Fibroblast of lung (primary cell): Measurements from ENCODE around the gene SPEF2. TPM values are rescaled to one million over a fixed set of nuclear protein-coding genes. Genes with fewer than 3 reads are reported as not detected.

Experiments
- DNase-seq, 2 donors: peaks; one replicate each; pipeline versions ENCODE4 v3.0.0 to v3.0.0-alpha.2; 2010; ENCODE audit warnings: low read depth in 2 of 2
- H2AFZ ChIP-seq: 2 replicates; pipeline ENCODE4 v1.5.1; 2012; ENCODE audit warnings: low read length, control low read depth, inconsistent platforms
- H3K27ac ChIP-seq: 2 replicates; pipeline ENCODE4 v1.5.1; 2011; ENCODE audit warnings: low read length, control low read depth; ENCODE audit not compliant: insufficient read depth
- H3K27me3 ChIP-seq: 2 replicates; pipeline ENCODE4 v1.5.1; 2011; ENCODE audit warnings: mild to moderate bottlenecking, low read length; ENCODE audit not compliant: control insufficient read depth, insufficient read depth
- H3K36me3 ChIP-seq: 2 replicates; pipeline ENCODE4 v1.5.1; 2011; ENCODE audit warnings: low read length; ENCODE audit not compliant: control insufficient read depth, insufficient read depth
- H3K4me1 ChIP-seq: 2 replicates; pipeline ENCODE4 v1.5.1; 2011; ENCODE audit warnings: low read length; ENCODE audit not compliant: control insufficient read depth, insufficient read depth; ENCODE audit errors: extremely low read depth
- H3K4me2 ChIP-seq: 2 replicates; pipeline ENCODE4 v1.5.1; 2011; ENCODE audit warnings: low read length, control low read depth; ENCODE audit not compliant: insufficient read depth; ENCODE audit errors: extremely low read depth
- H3K4me3 ChIP-seq, 4 experiments: fragments of 200-600 bp in 1 of 4; sonication (generic) in 1 of 4; replicated peaks in 1 of 4; 2 replicates each; pipeline ENCODE4 v1.5.1; 2011 to 2016; ENCODE audit warnings: low read length in 4 of 4, low read depth in 3 of 4, mild to moderate bottlenecking in 3 of 4, control low read depth in 2 of 4, inconsistent platforms in 1 of 4, mixed read lengths in 1 of 4; ENCODE audit not compliant: insufficient read depth in 1 of 4; ENCODE audit errors: control extremely low read depth in 1 of 4
- H3K79me2 ChIP-seq: 2 replicates; pipeline ENCODE4 v1.5.1; 2012; ENCODE audit warnings: mild to moderate bottlenecking, low read length, inconsistent platforms; ENCODE audit not compliant: control insufficient read depth, insufficient read depth
- H3K9ac ChIP-seq: 2 replicates; pipeline ENCODE4 v1.5.1; 2011; ENCODE audit warnings: mild to moderate bottlenecking, low read length, control low read depth; ENCODE audit not compliant: insufficient read depth
- H3K9me3 ChIP-seq: 2 replicates; pipeline ENCODE4 v1.5.1; 2012; ENCODE audit warnings: low read depth, low read length; ENCODE audit not compliant: control insufficient read depth, insufficient read depth
- H4K20me1 ChIP-seq: 2 replicates; pipeline ENCODE4 v1.5.1; 2011; ENCODE audit warnings: low read length; ENCODE audit not compliant: control insufficient read depth, insufficient read depth; ENCODE audit errors: extremely low read depth
- CTCF ChIP-seq, 2 donors: IDR thresholded peaks in 1 of 2; conservative IDR thresholded peaks in 1 of 2; 1 replicate in 1 of 2; 2 replicates in 1 of 2; pipeline ENCODE4 v1.5.1; 2011 to 2012; ENCODE audit warnings: low read length in 2 of 2, control low read depth in 1 of 2, inconsistent platforms in 1 of 2, low read depth in 1 of 2, mild to moderate bottlenecking in 1 of 2
- EZH2 ChIP-seq: IDR thresholded peaks from 2 replicates; pipeline ENCODE4 v1.5.1; 2012; ENCODE audit warnings: low read length, control low read depth, mild to moderate bottlenecking; ENCODE audit errors: missing control alignments
- polyA plus RNA-seq, 2 donors: library from polyadenylated mRNA; depleted of rRNA in 1 of 2; stranded (reverse) in 1 of 2; unstranded in 1 of 2; fragments of >200 nt; gene quantifications; 2 replicates each; pipeline ENCODE4 v1.2.1, GENCODE V29; 2011 to 2012; ENCODE audit warnings: missing spikeins in 1 of 2
- total RNA-seq: library from RNA; depleted of rRNA; stranded (reverse); fragments of >200 nt; gene quantifications from 2 replicates; pipeline ENCODE4 v1.2.1, GENCODE V29; 2014

The SPEF2 gene
- total and polyA plus RNA-seq, 2 donors (not counting 1 experiment from before 2014, with no cell fraction given): 5.2 to 5.9 TPM

DNA sequence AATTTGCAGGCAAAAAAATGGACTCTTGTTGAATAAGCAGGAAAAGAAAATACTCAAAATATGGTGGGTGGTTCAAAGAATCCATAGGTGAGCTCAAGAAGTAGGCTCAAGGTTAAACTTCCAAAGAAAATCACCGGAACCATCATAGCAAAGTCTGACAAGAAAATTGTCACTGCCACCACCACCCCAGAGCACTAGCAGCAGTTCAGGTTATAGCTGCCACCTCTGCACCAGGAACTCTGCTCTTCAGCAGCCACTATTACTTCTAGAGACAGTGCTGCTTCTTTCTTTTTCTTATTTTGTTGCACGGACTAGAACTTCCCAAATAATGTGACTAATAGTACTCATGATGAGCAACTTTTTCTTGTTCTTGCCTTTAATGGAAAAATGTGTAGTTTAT, 70.3 kb downstream of the SPEF2 start:
- Histone ChIP-seq H3K79me2 (no peaks in the 10 kb centered on the region), H3K36me3 (no peaks in the 10 kb centered on the region), H3K9ac (no peak overlapping the region), H3K4me1 (no peaks in the 10 kb centered on the region), H3K4me3 (no peak overlapping the region), H2AFZ (no peak overlapping the region), H3K27ac (no peak overlapping the region), H4K20me1 (no peaks in the 10 kb centered on the region), H3K4me2 (no peak overlapping the region), H3K9me3 (no peaks in the 10 kb centered on the region), H3K27me3 (no peaks in the 10 kb centered on the region)
- TF ChIP-seq EZH2 (no peak), CTCF (conservative IDR thresholded peaks at IDR 0.05 in 1 of 2, IDR thresholded peaks at IDR 0.05 in 1 of 2; ENCODE audit: low read depth in 1 of 2, low read length in 2 of 2) (no peak)
- no peak for DNase-seq

DNA sequence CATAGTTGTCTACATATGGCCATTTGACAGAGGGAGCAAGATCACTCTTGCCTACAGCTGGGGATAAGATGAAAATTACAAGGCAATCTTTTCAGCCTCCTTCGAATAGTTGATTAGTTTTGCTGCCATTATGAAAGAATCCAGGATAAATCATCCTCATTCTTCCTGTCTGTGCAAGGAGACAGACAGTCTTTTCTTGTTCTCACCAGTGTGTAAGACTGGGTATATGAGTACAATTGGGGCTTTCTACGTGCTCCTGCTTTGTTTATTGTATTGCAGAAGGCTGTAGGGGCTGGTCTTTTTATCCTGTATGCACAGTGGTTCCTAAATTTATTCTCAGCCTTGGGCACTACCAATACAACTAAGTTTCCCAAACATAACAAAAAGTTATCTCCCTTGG, 76.8 kb downstream of the SPEF2 start:
- Histone ChIP-seq H3K4me3 (no peak overlapping the region), H3K9ac (no peak overlapping the region)

GRCh38 chr5:35698047-35698808, 80.6 kb downstream of the SPEF2 start:
- Histone ChIP-seq H3K27ac (no peak overlapping the region), H3K4me1 (no peaks in the 10 kb centered on the region), H3K9me3 (no peaks in the 10 kb centered on the region), H3K4me3 (no peak overlapping the region), H3K36me3 (no peaks in the 10 kb centered on the region), H3K79me2 (no peaks in the 10 kb centered on the region), H4K20me1 (no peaks in the 10 kb centered on the region), H3K9ac (no peak overlapping the region), H3K4me2 (no peak overlapping the region), H3K27me3 (no peaks in the 10 kb centered on the region), H2AFZ (no peak overlapping the region)
- no peak for DNase-seq
- TF ChIP-seq EZH2: no peak
- no peak for TF ChIP-seq CTCF (conservative IDR thresholded peaks at IDR 0.05 in 1 of 2, IDR thresholded peaks at IDR 0.05 in 1 of 2; ENCODE audit: low read depth in 1 of 2, low read length in 2 of 2)

More for the DNA sequence above, 76.8 kb downstream of the SPEF2 start:
- Histone ChIP-seq H3K36me3 (no peaks in the 10 kb centered on the region), H2AFZ (no peak overlapping the region), H3K27ac (no peak overlapping the region), H4K20me1 (no peaks in the 10 kb centered on the region), H3K9me3 (no peaks in the 10 kb centered on the region), H3K4me1 (no peaks in the 10 kb centered on the region), H3K79me2 (no peaks in the 10 kb centered on the region), H3K27me3 (no peaks in the 10 kb centered on the region), H3K4me2 (no peak overlapping the region)
- DNase-seq: no peak
- TF ChIP-seq CTCF (conservative IDR thresholded peaks at IDR 0.05 in 1 of 2, IDR thresholded peaks at IDR 0.05 in 1 of 2; ENCODE audit: low read depth in 1 of 2, low read length in 2 of 2): no peak
- TF ChIP-seq EZH2: no peak
